Endothelial cell of umbilical vein (primary cell): ENCODE measurements around the gene WBP1L. TPM values are rescaled to one million over a fixed set of nuclear protein-coding genes. Genes with fewer than 3 reads are reported as not detected.
A peak's percentile ranks its signal among the peaks of the same experiment; 100 is the strongest.

Source experiments
- BruUV-seq: library from RNA; stranded (reverse); fragments of 400-500 nt; replicated peaks from 2 replicates; lab custom pipeline; 2021; lab: Mats Ljungman, UMichigan
- CTCF ChIA-PET: fragments of 300-600, 350-600 bp; sonication (Branson Sonifier 250); formaldehyde crosslinking; loops from one replicate; lab custom pipeline; 2021; ENCODE audit warnings: antibody characterized with exemption, inconsistent platforms; lab: Charles Lee
- POLR2A ChIA-PET: fragments of 300-600, 350-600 bp; sonication (Branson Sonifier 250); formaldehyde crosslinking; loops from one replicate; lab custom pipeline; 2021; ENCODE audit warnings: antibody characterized with exemption, inconsistent platforms; lab: Charles Lee
- DNase-seq: peaks from one replicate; pipeline ENCODE4 v3.0.0-alpha.2; 2011; ENCODE audit warnings: low read depth, low spot score
- FAIRE-seq: peaks from 2 replicates; lab custom pipeline; 2011; peaks lifted over from hg19 to GRCh38; lab: Jason Lieb, UNC
- H2AFZ ChIP-seq: 2 replicates; pipeline ENCODE4 v1.6.0; 2012; ENCODE audit warnings: low read depth, low read length, control low read depth, inconsistent platforms
- H3K27ac ChIP-seq: 2 replicates; pipeline ENCODE4 v1.5.1; 2011; ENCODE audit warnings: low read depth, mild to moderate bottlenecking, control low read depth, low read length, moderate library complexity; ENCODE audit not compliant: insufficient read depth
- H3K27me3 ChIP-seq, 2 experiments: 2 replicates each; pipeline versions ENCODE4 v1.6.0 to v1.6.1; 2011; ENCODE audit warnings: low read length in 2 of 2, mixed read lengths in 1 of 2; ENCODE audit not compliant: control insufficient read depth in 2 of 2, insufficient read depth in 2 of 2
- H3K36me3 ChIP-seq, 2 experiments: 2 replicates in 1 of 2; 3 replicates in 1 of 2; pipeline ENCODE4 v1.5.1; 2011; ENCODE audit warnings: low read length in 2 of 2, mild to moderate bottlenecking in 1 of 2, moderate library complexity in 1 of 2; ENCODE audit not compliant: control insufficient read depth in 2 of 2, insufficient read depth in 2 of 2; ENCODE audit errors: extremely low read depth in 1 of 2
- H3K4me1 ChIP-seq: 3 replicates; pipeline ENCODE4 v1.5.1; 2011; ENCODE audit warnings: mild to moderate bottlenecking, low read length; ENCODE audit not compliant: control insufficient read depth, insufficient read depth; ENCODE audit errors: extremely low read depth
- H3K4me2 ChIP-seq: 2 replicates; pipeline ENCODE4 v1.6.1; 2011; ENCODE audit warnings: low read length, control low read depth, mixed read lengths; ENCODE audit not compliant: insufficient read depth
- H3K4me3 ChIP-seq, 3 experiments: fragments of 200-600 bp in 1 of 3; sonication (generic), shearing (Covaris generic) in 1 of 3; replicated peaks in 1 of 3; 2 replicates each; pipeline ENCODE4 v1.5.1; 2011 to 2016; ENCODE audit warnings: control low read depth in 3 of 3, low read length in 3 of 3, mild to moderate bottlenecking in 2 of 3, inconsistent platforms in 1 of 3, low read depth in 1 of 3, moderate library complexity in 1 of 3; ENCODE audit not compliant: insufficient read depth in 1 of 3
- H3K79me2 ChIP-seq: 2 replicates; pipeline ENCODE4 v1.6.0; 2012; ENCODE audit warnings: low read length, inconsistent platforms; ENCODE audit not compliant: control insufficient read depth, insufficient read depth
- H3K9ac ChIP-seq: replicated peaks from 2 replicates; pipeline ENCODE3; 2011; ENCODE audit warnings: low read length, control low read depth; ENCODE audit not compliant: insufficient read depth; ENCODE audit errors: extremely low read depth
- H3K9me1 ChIP-seq: replicated peaks from 3 replicates; pipeline ENCODE4 v1.6.0; 2011; ENCODE audit warnings: mild to moderate bottlenecking, low read length; ENCODE audit not compliant: control insufficient read depth, insufficient read depth; ENCODE audit errors: extremely low read depth
- H3K9me3 ChIP-seq: replicated peaks from 2 replicates; pipeline ENCODE4 v1.5.1; 2012; ENCODE audit warnings: low read length, inconsistent platforms; ENCODE audit not compliant: control insufficient read depth, insufficient read depth
- H4K20me1 ChIP-seq: replicated peaks from 2 replicates; pipeline ENCODE3; 2011; ENCODE audit warnings: mild to moderate bottlenecking, low read length; ENCODE audit not compliant: control insufficient read depth, insufficient read depth; ENCODE audit errors: extremely low read depth
- EZH2 ChIP-seq: IDR thresholded peaks from 2 replicates; pipeline ENCODE4 v1.6.1; 2012; ENCODE audit warnings: borderline replicate concordance, low read depth, mild to moderate bottlenecking, moderate library complexity, low read length, inconsistent platforms; ENCODE audit not compliant: severe bottlenecking
- FOS ChIP-seq: IDR thresholded peaks from 2 replicates; pipeline ENCODE4 v1.6.1; 2011; ENCODE audit warnings: mild to moderate bottlenecking, low read length, moderate library complexity, borderline replicate concordance; ENCODE audit not compliant: insufficient read depth
- GATA2 ChIP-seq: IDR thresholded peaks from 2 replicates; pipeline ENCODE4 v1.7.0; 2011; ENCODE audit warnings: low read depth, mild to moderate bottlenecking, moderate library complexity, mixed read lengths, low read length; ENCODE audit not compliant: insufficient read length, insufficient read depth
- JUN ChIP-seq: IDR thresholded peaks from 2 replicates; pipeline ENCODE4 v1.6.1; 2011; ENCODE audit warnings: borderline replicate concordance, low read depth; ENCODE audit not compliant: insufficient read length, insufficient read depth
- MYC ChIP-seq: IDR thresholded peaks from one replicate; pipeline ENCODE4 v1.6.1; 2011; ENCODE audit warnings: mild to moderate bottlenecking, low read depth, low read length
- POLR2A ChIP-seq: IDR thresholded peaks from 2 replicates; pipeline ENCODE4 v1.6.1; 2012; ENCODE audit warnings: low read depth, mild to moderate bottlenecking, control low read depth, low read length
- POLR2AphosphoS5 ChIP-seq: IDR thresholded peaks from 2 replicates; pipeline ENCODE4 v1.6.1; 2012; ENCODE audit warnings: low read depth, mild to moderate bottlenecking, control low read depth, low read length, moderate library complexity; ENCODE audit not compliant: insufficient read depth
- dilution Hi-C: fragments of 300-500 bp; cut with MboI; formaldehyde crosslinking; loops from one replicate; pipeline ENCODE4 v1.15.0; 2019; ENCODE audit warnings: low sequenced_read_pairs; ENCODE audit not compliant: extremely low pct_ligation_motif_present
- intact Hi-C: fragments of 100-400 bp; cut with micrococcal nuclease; formaldehyde crosslinking; loops from one replicate; pipeline ENCODE4 v1.10.0; 2022
- polyA plus RNA-seq, 4 experiments: library from polyadenylated mRNA; depleted of rRNA in 3 of 4; stranded (reverse) in 3 of 4; unstranded in 1 of 4; fragments of >200 nt; gene quantifications; 2 replicates each; pipeline versions ENCODE4 v1.2.1 to v1.2.3, GENCODE V29; 2011 to 2012; ENCODE audit warnings: missing spikeins in 1 of 4
- total RNA-seq: library from RNA; stranded (reverse); gene quantifications from 2 replicates; pipeline ENCODE4 v1.2.3, GENCODE V29; 2021
- TF ChIP-seq, protein P1 (sequence below), 2 donors: IDR thresholded peaks; 1 replicate in 1 of 2; 2 replicates in 1 of 2; pipeline ENCODE4 v1.5.1; 2011; ENCODE audit warnings: low read length in 2 of 2, mild to moderate bottlenecking in 2 of 2, moderate library complexity in 2 of 2, control low read depth in 1 of 2, inconsistent platforms in 1 of 2, low read depth in 1 of 2; ENCODE audit not compliant: insufficient read depth in 1 of 2; ENCODE audit errors: extremely low read depth in 1 of 2
- TF ChIP-seq, protein P2 (sequence below): IDR thresholded peaks from 2 replicates; pipeline ENCODE4 v1.6.1; 2011; ENCODE audit not compliant: insufficient read depth, insufficient read length

WBP1L gene
- total and polyA plus RNA-seq, 2 donors (not counting 3 experiments of a cell fraction or from before 2014, with no cell fraction given): 46.0 to 70.3 TPM

DNA sequence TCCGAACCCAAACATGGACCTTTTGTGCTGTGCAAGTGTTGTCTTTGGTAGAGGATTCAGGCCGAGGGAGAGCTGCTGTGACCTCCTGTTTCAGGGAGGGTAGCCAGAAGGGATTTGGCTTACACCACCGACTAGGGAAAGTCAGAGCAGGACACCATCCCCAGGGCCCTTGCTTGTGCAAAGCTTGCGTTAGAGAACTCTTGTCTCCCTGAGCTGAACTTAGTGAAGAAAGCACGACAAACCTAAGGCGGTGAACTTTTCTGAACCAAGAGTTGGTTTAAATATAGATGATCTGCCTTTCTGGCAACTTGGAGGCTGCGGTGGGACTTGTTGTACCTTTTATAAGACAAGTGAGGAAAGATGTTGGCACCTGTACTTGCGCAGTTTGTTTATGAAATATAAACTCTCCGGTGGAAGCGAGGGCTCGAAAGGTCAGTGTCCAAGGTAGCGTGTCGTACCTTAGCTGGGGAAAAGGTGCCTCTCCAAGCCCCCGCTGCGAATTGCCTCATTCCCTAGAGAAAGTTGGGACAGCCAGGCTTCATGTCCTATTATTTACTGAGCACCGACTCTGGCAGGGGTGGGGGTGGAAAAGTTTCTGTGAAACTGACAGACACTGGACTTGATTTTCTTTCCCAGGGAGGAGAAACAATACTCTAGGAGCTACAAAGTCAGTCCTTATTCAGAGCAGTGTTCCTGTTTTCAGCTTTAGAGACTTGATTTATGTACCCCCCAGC is 31.6 kb downstream of the WBP1L start:
- dilution Hi-C loops: no loop called here
- no peaks in the 10 kb centered on the region for H3K9me1 ChIP-seq
- peaks cover 52% of the 10 kb centered on the region for H3K4me1 ChIP-seq
- no peaks in the 10 kb centered on the region for H3K27me3 ChIP-seq
- POLR2A ChIA-PET: interaction anchor here (0.7 to 1.2 kb wide), 6 partner anchors 8 to 61 kb away, joined by 3 to 4 read pairs (median 3); partner anchors contain the start of genes ARL3 and SFXN2
- H3K79me2 ChIP-seq: peaks cover 22% of the 10 kb centered on the region
- BruUV-seq: no TSS peak
- intact Hi-C loops: loop anchor here (5.0 kb wide), 1 partner anchor 33 kb away; the partner anchor contains the start of gene WBP1L
- TF ChIP-seq FOS: no peak
- TF ChIP-seq GATA2: no peak
- TF ChIP-seq, protein P1, sequence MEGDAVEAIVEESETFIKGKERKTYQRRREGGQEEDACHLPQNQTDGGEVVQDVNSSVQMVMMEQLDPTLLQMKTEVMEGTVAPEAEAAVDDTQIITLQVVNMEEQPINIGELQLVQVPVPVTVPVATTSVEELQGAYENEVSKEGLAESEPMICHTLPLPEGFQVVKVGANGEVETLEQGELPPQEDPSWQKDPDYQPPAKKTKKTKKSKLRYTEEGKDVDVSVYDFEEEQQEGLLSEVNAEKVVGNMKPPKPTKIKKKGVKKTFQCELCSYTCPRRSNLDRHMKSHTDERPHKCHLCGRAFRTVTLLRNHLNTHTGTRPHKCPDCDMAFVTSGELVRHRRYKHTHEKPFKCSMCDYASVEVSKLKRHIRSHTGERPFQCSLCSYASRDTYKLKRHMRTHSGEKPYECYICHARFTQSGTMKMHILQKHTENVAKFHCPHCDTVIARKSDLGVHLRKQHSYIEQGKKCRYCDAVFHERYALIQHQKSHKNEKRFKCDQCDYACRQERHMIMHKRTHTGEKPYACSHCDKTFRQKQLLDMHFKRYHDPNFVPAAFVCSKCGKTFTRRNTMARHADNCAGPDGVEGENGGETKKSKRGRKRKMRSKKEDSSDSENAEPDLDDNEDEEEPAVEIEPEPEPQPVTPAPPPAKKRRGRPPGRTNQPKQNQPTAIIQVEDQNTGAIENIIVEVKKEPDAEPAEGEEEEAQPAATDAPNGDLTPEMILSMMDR (IDR thresholded peaks at IDR 0.05; ENCODE audit: extremely low read depth in 1 of 2, insufficient read depth in 1 of 2, low read depth in 1 of 2, low read length in 2 of 2): no peak
- TF ChIP-seq EZH2: no peak
- TF ChIP-seq MYC: no peak
- TF ChIP-seq JUN: no peak
- TF ChIP-seq, protein P2, sequence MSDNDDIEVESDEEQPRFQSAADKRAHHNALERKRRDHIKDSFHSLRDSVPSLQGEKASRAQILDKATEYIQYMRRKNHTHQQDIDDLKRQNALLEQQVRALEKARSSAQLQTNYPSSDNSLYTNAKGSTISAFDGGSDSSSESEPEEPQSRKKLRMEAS: no peak
- TF ChIP-seq POLR2AphosphoS5: no peak
- no peak for TF ChIP-seq POLR2A
- CTCF ChIA-PET: interaction anchor here (0.6 to 3.9 kb wide), 12 partner anchors 10 to 549 kb away, joined by 3 to 44 read pairs (median 5); partner anchors contain the start of genes CYP17A1 and ELOVL3
- H3K9me3 ChIP-seq: no peaks in the 10 kb centered on the region
- H3K36me3 ChIP-seq: no peaks in the 10 kb centered on the region
- H2AFZ ChIP-seq: no peak overlapping the region
- DNase-seq: peak; percentile 45
- peak; percentile 50 for FAIRE-seq
- H4K20me1 ChIP-seq: no peaks in the 10 kb centered on the region
- peak overlapping the region; percentile 98 for H3K27ac ChIP-seq
- peak overlapping the region in 2 of 3 experiments; percentile 2 to 24 for H3K4me3 ChIP-seq
- peak overlapping the region; percentile 88 for H3K4me2 ChIP-seq
- peak overlapping the region; percentile 99 for H3K9ac ChIP-seq
